ENCODE measurements around the gene PTPN3.

Gene PTPN3

GRCh38 chr9:109408759-109409462 is 89.2 kb downstream of the PTPN3 start:
- Histone ChIP-seq H3K36me3 (ENCODE audit: insufficient read depth, low read length) (no peaks in the 10 kb centered on the region), H3K9ac (ENCODE audit: low read depth, low read length) (no peak overlapping the region), H3K4me1 (ENCODE audit: insufficient read depth, low read length) (peaks cover 28% of the 10 kb centered on the region), H3K9me3 (ENCODE audit: control insufficient read depth, insufficient read depth, low read length) (no peaks in the 10 kb centered on the region)

- peaks cover 5% of the 10 kb centered on the region for H3K4me1 ChIP-seq (ENCODE audit: insufficient read depth, low read length)
- H3K36me3 ChIP-seq (ENCODE audit: insufficient read depth, low read length): no peaks in the 10 kb centered on the region
- H3K9me3 ChIP-seq (ENCODE audit: control insufficient read depth, insufficient read depth, low read length): no peaks in the 10 kb centered on the region
- H3K9ac ChIP-seq (ENCODE audit: low read depth, low read length): no peak overlapping the region
Observed at GRCh38 chr9:109403766-109404320, 94.3 kb downstream of the PTPN3 start.

- Histone ChIP-seq H3K36me3 (ENCODE audit: insufficient read depth, low read length) (no peaks in the 10 kb centered on the region), H3K9me3 (ENCODE audit: control insufficient read depth, insufficient read depth, low read length) (no peaks in the 10 kb centered on the region), H3K9ac (ENCODE audit: low read depth, low read length) (no peak overlapping the region), H3K4me1 (ENCODE audit: insufficient read depth, low read length) (peaks cover 4% of the 10 kb centered on the region; the same call in 1 of the 2 replicates)
Observed at GRCh38 chr9:109403116-109403515, 95.0 kb downstream of the PTPN3 start.

- Histone ChIP-seq H3K4me1 (ENCODE audit: insufficient read depth, low read length) (no peaks in the 10 kb centered on the region; the same call in 1 of the 2 replicates), H3K9ac (ENCODE audit: low read depth, low read length) (no peak overlapping the region), H3K9me3 (ENCODE audit: control insufficient read depth, insufficient read depth, low read length) (no peaks in the 10 kb centered on the region), H3K36me3 (ENCODE audit: insufficient read depth, low read length) (no peaks in the 10 kb centered on the region)
Observed at GRCh38 chr9:109401990-109402318, 96.2 kb downstream of the PTPN3 start.

- H3K36me3 ChIP-seq (ENCODE audit: insufficient read depth, low read length): no peaks in the 10 kb centered on the region
- H3K9me3 ChIP-seq (ENCODE audit: control insufficient read depth, insufficient read depth, low read length): no peaks in the 10 kb centered on the region
- no peaks in the 10 kb centered on the region; the same call in 1 of the 2 replicates for H3K4me1 ChIP-seq (ENCODE audit: insufficient read depth, low read length)
- H3K9ac ChIP-seq (ENCODE audit: low read depth, low read length): no peak overlapping the region
Observed at GRCh38 chr9:109401169-109401989, 96.7 kb downstream of the PTPN3 start.

GRCh38 chr9:109399258-109399767 is 98.8 kb downstream of the PTPN3 start:
- Histone ChIP-seq H3K36me3 (ENCODE audit: insufficient read depth, low read length) (no peaks in the 10 kb centered on the region), H3K9ac (ENCODE audit: low read depth, low read length) (no peak overlapping the region), H3K9me3 (ENCODE audit: control insufficient read depth, insufficient read depth, low read length) (no peaks in the 10 kb centered on the region), H3K4me1 (ENCODE audit: insufficient read depth, low read length) (no peaks in the 10 kb centered on the region; the same call in 1 of the 2 replicates)

GRCh38 chr9:109391176-109391575 is 106.9 kb downstream of the PTPN3 start:
- no peaks in the 10 kb centered on the region for H3K36me3 ChIP-seq (ENCODE audit: insufficient read depth, low read length)
- no peak overlapping the region for H3K9ac ChIP-seq (ENCODE audit: low read depth, low read length)
- H3K4me1 ChIP-seq (ENCODE audit: insufficient read depth, low read length): no peaks in the 10 kb centered on the region
- no peaks in the 10 kb centered on the region for H3K9me3 ChIP-seq (ENCODE audit: control insufficient read depth, insufficient read depth, low read length)

GRCh38 chr9:109387856-109388255 is 110.3 kb downstream of the PTPN3 start:
- Histone ChIP-seq H3K36me3 (ENCODE audit: insufficient read depth, low read length) (peaks cover 3% of the 10 kb centered on the region; the same call in 1 of the 2 replicates), H3K9ac (ENCODE audit: low read depth, low read length) (no peak overlapping the region), H3K9me3 (ENCODE audit: control insufficient read depth, insufficient read depth, low read length) (no peaks in the 10 kb centered on the region), H3K4me1 (ENCODE audit: insufficient read depth, low read length) (no peaks in the 10 kb centered on the region)

- no peaks in the 10 kb centered on the region for H3K9me3 ChIP-seq (ENCODE audit: control insufficient read depth, insufficient read depth, low read length)
- no peaks in the 10 kb centered on the region for H3K4me1 ChIP-seq (ENCODE audit: insufficient read depth, low read length)
- no peak overlapping the region for H3K9ac ChIP-seq (ENCODE audit: low read depth, low read length)
- peaks cover 4% of the 10 kb centered on the region; the same call in 1 of the 2 replicates for H3K36me3 ChIP-seq (ENCODE audit: insufficient read depth, low read length)
Observed at GRCh38 chr9:109387206-109387605, 110.9 kb downstream of the PTPN3 start.

- no peak overlapping the region for H3K9ac ChIP-seq (ENCODE audit: low read depth, low read length)
- H3K36me3 ChIP-seq (ENCODE audit: insufficient read depth, low read length): peaks cover 4% of the 10 kb centered on the region; the same call in 1 of the 2 replicates
- no peaks in the 10 kb centered on the region for H3K4me1 ChIP-seq (ENCODE audit: insufficient read depth, low read length)
- no peaks in the 10 kb centered on the region for H3K9me3 ChIP-seq (ENCODE audit: control insufficient read depth, insufficient read depth, low read length)
Observed at GRCh38 chr9:109385499-109385898, 112.6 kb downstream of the PTPN3 start.

GRCh38 chr9:109383947-109384346 is 114.2 kb downstream of the PTPN3 start:
- Histone ChIP-seq H3K9ac (ENCODE audit: low read depth, low read length) (no peak overlapping the region), H3K36me3 (ENCODE audit: insufficient read depth, low read length) (peaks cover 4% of the 10 kb centered on the region; the same call in 1 of the 2 replicates), H3K4me1 (ENCODE audit: insufficient read depth, low read length) (no peaks in the 10 kb centered on the region), H3K9me3 (ENCODE audit: control insufficient read depth, insufficient read depth, low read length) (no peaks in the 10 kb centered on the region)

- Histone ChIP-seq H3K9ac (ENCODE audit: low read depth, low read length) (no peak overlapping the region), H3K9me3 (ENCODE audit: control insufficient read depth, insufficient read depth, low read length) (no peaks in the 10 kb centered on the region), H3K36me3 (ENCODE audit: insufficient read depth, low read length) (peaks cover 4% of the 10 kb centered on the region; the same call in 1 of the 2 replicates), H3K4me1 (ENCODE audit: insufficient read depth, low read length) (no peaks in the 10 kb centered on the region)
Observed at GRCh38 chr9:109383356-109383755, 114.8 kb downstream of the PTPN3 start.

GRCh38 chr9:109382585-109382984 is 115.5 kb downstream of the PTPN3 start:
- Histone ChIP-seq H3K9me3 (ENCODE audit: control insufficient read depth, insufficient read depth, low read length) (no peaks in the 10 kb centered on the region), H3K4me1 (ENCODE audit: insufficient read depth, low read length) (no peaks in the 10 kb centered on the region), H3K36me3 (ENCODE audit: insufficient read depth, low read length) (peaks cover 4% of the 10 kb centered on the region; the same call in 1 of the 2 replicates), H3K9ac (ENCODE audit: low read depth, low read length) (no peak overlapping the region)

GRCh38 chr9:109382182-109382581 is 115.9 kb downstream of the PTPN3 start:
- Histone ChIP-seq H3K36me3 (ENCODE audit: insufficient read depth, low read length) (peaks cover 4% of the 10 kb centered on the region; the same call in 1 of the 2 replicates), H3K9ac (ENCODE audit: low read depth, low read length) (no peak overlapping the region), H3K4me1 (ENCODE audit: insufficient read depth, low read length) (no peaks in the 10 kb centered on the region), H3K9me3 (ENCODE audit: control insufficient read depth, insufficient read depth, low read length) (no peaks in the 10 kb centered on the region)

Data from ES-I3 (cell line).